ENCODE measurements around the gene MCTP2.

MCTP2 gene

GRCh38 chr15:94229591-94230369, 1.6 kb upstream of the MCTP2 start:
- TF ChIP-seq, protein P1, sequence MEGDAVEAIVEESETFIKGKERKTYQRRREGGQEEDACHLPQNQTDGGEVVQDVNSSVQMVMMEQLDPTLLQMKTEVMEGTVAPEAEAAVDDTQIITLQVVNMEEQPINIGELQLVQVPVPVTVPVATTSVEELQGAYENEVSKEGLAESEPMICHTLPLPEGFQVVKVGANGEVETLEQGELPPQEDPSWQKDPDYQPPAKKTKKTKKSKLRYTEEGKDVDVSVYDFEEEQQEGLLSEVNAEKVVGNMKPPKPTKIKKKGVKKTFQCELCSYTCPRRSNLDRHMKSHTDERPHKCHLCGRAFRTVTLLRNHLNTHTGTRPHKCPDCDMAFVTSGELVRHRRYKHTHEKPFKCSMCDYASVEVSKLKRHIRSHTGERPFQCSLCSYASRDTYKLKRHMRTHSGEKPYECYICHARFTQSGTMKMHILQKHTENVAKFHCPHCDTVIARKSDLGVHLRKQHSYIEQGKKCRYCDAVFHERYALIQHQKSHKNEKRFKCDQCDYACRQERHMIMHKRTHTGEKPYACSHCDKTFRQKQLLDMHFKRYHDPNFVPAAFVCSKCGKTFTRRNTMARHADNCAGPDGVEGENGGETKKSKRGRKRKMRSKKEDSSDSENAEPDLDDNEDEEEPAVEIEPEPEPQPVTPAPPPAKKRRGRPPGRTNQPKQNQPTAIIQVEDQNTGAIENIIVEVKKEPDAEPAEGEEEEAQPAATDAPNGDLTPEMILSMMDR (IDR thresholded peaks at IDR 0.05): no peak

GRCh38 chr15:94230431-94230882, 904 bp upstream of the MCTP2 start:
- TF ChIP-seq, protein P1 (IDR thresholded peaks at IDR 0.05): no peak

- TF ChIP-seq, protein P1 (IDR thresholded peaks at IDR 0.05): no peak
These were observed 535 bp downstream of the MCTP2 start for GRCh38 chr15:94231723-94232468.

- TF ChIP-seq, protein P1 (IDR thresholded peaks at IDR 0.05): no peak
These were observed 2.1 kb downstream of the MCTP2 start for GRCh38 chr15:94233441-94233840.

DNA sequence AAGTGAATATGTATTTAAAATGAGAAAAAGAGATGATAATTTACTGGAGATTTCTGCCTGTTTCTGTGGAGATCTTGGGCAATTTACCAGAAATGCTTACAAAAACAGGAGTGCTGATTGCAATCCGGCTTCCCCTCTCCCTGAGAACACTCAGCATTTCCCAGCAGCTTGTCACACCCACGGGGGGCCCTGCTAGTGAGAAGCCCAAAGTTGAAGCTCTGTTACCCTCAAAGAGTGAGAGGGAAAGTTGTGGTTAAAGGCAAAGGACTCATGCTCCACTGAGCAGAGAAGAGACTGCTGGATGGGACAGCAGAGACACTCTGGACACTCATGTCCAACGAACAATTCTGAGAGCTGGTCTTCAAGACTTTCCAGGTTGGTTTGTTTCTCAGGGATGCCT, 2.9 kb downstream of the MCTP2 start:
- TF ChIP-seq, protein P1 (IDR thresholded peaks at IDR 0.05): no peak

DNA sequence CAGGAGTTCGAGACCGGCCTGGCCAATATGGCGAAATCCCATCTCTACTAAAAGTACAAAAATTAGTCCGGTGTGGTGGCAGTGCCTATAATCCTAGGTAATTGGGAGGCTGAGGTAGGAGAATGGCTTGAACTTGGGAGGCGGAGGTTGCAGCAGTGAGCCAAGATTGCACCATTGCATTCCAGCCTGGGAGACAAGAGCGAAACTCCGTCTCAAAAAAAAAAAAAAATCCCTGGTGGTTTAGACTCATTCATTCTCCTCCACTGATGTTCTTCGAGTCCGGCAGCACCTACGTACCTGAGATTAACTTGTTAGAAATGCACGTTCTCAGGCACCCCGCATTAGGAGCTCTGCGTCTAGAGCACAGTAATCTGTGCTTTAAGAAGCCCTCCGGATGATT, 3.7 kb downstream of the MCTP2 start:
- TF ChIP-seq, protein P1 (IDR thresholded peaks at IDR 0.05): no peak

DNA sequence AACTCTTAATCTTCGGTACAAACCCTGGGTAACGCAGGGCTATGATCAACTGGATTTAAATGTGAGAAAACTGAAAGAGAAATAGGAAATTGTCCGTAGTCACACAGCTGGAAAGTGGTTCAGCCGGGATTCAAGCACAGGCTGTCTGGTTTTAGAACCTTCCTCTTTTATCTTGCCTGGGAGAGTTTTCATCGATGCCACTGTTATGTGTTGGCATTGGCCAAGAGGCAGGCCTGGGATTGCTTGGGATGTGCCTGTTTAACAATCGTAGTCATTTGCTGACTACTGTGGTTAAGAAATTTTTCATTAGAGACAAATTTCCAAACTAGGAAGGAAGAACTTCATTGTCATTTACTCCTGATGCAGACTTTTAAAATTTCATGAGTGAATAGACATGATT, 4.3 kb downstream of the MCTP2 start:
- TF ChIP-seq, protein P1 (IDR thresholded peaks at IDR 0.05): no peak
